ENCODE results near the gene KCNJ6.

Gene KCNJ6

GRCh38 chr21:37833301-37833700 is 83.0 kb downstream of the KCNJ6 start:
- TF ChIP-seq CTCF (IDR thresholded peaks at IDR 0.05; ENCODE audit: low read depth, low read length): no peak
- H3K4me3 ChIP-seq (replicated peaks in 1 of 2; ENCODE audit: low read depth in 2 of 2, low read length in 2 of 2): no peak overlapping the region
- DNase-seq (ENCODE audit: low read depth in 2 of 2): no peak

- no peak for TF ChIP-seq CTCF (IDR thresholded peaks at IDR 0.05; ENCODE audit: low read depth, low read length)
- peak; percentile 15 to 63 for DNase-seq (ENCODE audit: low read depth in 2 of 2)
- H3K4me3 ChIP-seq (replicated peaks in 1 of 2; ENCODE audit: low read depth in 2 of 2, low read length in 2 of 2): no peak overlapping the region
Observed at GRCh38 chr21:37829447-37829846, 86.8 kb downstream of the KCNJ6 start.

- no peak for TF ChIP-seq CTCF (IDR thresholded peaks at IDR 0.05; ENCODE audit: low read depth, low read length)
- DNase-seq (ENCODE audit: low read depth in 2 of 2): no peak
- no peak overlapping the region for H3K4me3 ChIP-seq (replicated peaks in 1 of 2; ENCODE audit: low read depth in 2 of 2, low read length in 2 of 2)
Observed at GRCh38 chr21:37828991-37829390, 87.3 kb downstream of the KCNJ6 start.

- no peak for DNase-seq (ENCODE audit: low read depth in 2 of 2)
- no peak for TF ChIP-seq CTCF (IDR thresholded peaks at IDR 0.05; ENCODE audit: low read depth, low read length)
- no peak overlapping the region for H3K4me3 ChIP-seq (replicated peaks in 1 of 2; ENCODE audit: low read depth in 2 of 2, low read length in 2 of 2)
Observed at GRCh38 chr21:37828556-37828955, 87.7 kb downstream of the KCNJ6 start.

DNA sequence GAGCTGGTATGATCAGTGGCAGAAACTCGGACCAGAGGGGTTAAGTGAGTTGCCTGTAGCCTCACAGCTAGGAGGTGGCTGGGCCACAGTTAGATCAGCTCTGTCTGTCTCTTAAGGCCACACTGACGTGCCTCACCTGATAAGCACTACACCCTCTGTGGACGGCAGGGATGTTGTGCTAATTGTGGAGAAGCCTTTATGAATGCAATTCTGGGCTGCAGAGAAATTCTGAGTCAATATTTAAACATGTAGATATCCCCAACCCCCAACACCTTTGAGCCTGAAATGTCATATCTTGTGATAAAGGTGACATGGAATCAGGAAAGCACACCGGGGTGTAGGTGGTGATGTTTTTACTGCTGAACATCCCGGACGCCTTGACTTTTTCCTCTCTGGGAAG is 88.3 kb downstream of the KCNJ6 start:
- DNase-seq (ENCODE audit: low read depth in 2 of 2): no peak
- H3K4me3 ChIP-seq (replicated peaks in 1 of 2; ENCODE audit: low read depth in 2 of 2, low read length in 2 of 2): no peak overlapping the region
- TF ChIP-seq CTCF (IDR thresholded peaks at IDR 0.05; ENCODE audit: low read depth, low read length): no peak

DNA sequence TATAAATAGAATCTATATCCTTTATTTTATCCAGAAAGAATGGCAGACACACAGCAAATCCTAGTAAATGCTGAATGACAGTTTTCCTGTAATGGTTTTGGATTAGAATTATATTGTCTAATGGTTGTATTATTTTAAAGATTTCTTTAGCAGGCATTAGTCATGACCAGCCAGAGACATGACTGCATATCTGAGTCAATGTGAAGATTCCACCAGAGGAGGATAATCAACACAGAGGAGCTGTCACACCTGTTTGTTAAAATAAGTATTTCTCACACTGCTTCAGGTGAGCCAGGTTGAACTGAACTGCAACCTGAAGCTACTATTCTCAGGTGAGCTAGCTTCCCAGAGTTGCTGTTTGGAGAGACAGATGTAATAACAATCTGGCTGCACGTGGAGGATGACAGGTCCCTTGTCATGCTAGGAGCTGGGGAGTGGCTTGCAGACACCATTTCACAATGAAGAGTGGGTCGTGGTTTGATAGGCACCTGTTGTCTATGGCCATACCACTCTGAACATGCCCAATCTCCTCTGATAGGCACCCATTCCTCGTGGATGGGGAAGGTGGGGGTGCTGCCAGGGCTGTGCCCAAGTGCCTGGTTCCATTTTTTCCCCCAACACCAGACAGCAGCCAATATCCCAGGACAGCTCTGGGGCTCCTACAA is 94.3 kb downstream of the KCNJ6 start:
- no peak overlapping the region for H3K4me3 ChIP-seq (replicated peaks in 1 of 2; ENCODE audit: low read depth in 2 of 2, low read length in 2 of 2)
- no peak for TF ChIP-seq CTCF (IDR thresholded peaks at IDR 0.05; ENCODE audit: low read depth, low read length)
- peak in 1 of 2 donors; percentile 42 for DNase-seq (ENCODE audit: low read depth in 2 of 2)

DNA sequence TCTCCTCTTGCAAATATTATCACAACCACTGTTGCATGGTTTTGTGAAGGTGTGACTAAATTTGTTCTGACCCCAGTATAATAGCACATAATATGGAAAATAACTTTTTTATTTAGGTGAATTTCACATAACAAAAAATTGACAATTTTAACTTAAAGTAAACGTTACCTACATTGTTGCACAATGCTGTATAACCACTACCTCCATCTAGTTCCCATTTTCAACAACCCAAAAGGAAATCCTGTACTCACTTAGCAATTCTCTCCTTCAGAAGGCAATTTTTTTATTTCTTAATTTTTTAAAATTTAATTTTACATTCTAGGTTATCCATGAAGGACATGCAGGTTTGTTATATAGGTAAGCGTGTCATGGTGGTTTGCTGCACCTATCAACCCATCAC is 95.2 kb downstream of the KCNJ6 start:
- H3K4me3 ChIP-seq (replicated peaks in 1 of 2; ENCODE audit: low read depth in 2 of 2, low read length in 2 of 2): no peak overlapping the region
- no peak for TF ChIP-seq CTCF (IDR thresholded peaks at IDR 0.05; ENCODE audit: low read depth, low read length)
- no peak for DNase-seq (ENCODE audit: low read depth in 2 of 2)

All from cardiac fibroblast (primary cell).